ENCODE data around the gene LKAAEAR1. TPM values are rescaled to one million over a fixed set of nuclear protein-coding genes. Genes with fewer than 3 reads are reported as not detected.
A peak's percentile ranks its signal among the peaks of the same experiment; 100 is the strongest.

Gene LKAAEAR1
- total RNA-seq, 1 experiment from 2014 or later = 1.7 TPM

DNA sequence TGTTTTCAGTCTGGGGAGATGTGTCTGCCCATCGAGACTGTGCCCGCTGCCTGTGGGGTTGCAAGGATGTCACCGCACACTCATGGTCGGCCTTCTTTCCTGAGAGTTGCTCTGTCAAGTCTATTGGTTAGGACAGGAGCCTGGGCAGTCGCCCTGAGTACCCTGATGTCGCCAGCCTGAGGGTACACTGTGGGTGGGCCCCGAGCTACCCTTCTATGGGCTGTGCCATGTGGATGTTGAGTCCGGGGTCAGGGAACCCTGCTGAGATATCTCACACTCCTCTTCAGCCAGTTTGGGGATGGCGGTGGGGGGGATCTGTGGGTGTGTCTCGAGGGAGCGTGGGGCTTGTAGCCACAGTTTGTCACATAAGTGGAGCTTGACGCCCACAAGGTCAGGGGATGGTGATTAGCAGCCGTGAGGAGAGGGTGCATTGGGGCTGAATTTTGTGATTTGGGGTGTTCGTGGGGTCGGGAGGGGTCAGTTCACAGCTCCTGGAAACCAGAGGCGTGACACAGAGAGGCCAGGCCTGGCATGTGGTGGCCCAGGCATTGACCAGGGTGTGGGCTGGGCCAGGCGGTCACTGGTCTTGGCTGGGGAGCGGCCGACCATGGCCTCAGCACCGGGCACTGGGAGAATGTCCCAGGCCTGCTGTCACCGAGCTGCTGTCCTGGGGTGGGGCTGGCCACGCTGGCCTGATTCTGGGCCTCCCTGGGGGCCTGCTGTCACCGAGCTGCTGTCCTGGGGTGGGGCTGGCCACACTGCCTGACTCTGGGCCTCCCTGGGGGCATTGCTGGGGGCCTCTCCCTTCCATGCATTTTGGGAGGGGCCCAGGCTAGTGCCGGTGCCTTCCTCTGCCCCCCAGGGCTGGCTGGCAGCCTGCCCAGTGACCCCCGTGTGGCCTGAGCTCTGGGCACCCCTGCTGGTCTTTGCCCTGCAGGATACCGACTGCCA lies 24.8 kb upstream of the LKAAEAR1 start:
- TF ChIP-seq PREB (CRISPR knock-in tag; IDR thresholded peaks at IDR 0.05; ENCODE audit: borderline replicate concordance) (no peak), USF1 (CRISPR knock-in tag; IDR thresholded peaks at IDR 0.05) (no peak), ZNF317 (CRISPR knock-in tag; IDR thresholded peaks at IDR 0.05; ENCODE audit: borderline replicate concordance, low read depth) (no peak), AFF4 (CRISPR knock-in tag; IDR thresholded peaks at IDR 0.05; ENCODE audit: borderline replicate concordance) (no peak), ARID4B (CRISPR knock-in tag; IDR thresholded peaks at IDR 0.05; ENCODE audit: borderline replicate concordance) (no peak), SMAD4 (CRISPR knock-in tag; IDR thresholded peaks at IDR 0.05) (no peak), ZNF423 (CRISPR knock-in tag; IDR thresholded peaks at IDR 0.05) (no peak), OVOL2 (CRISPR knock-in tag; IDR thresholded peaks at IDR 0.05; ENCODE audit: borderline replicate concordance) (no peak)
- TF ChIP-seq, protein P1, sequence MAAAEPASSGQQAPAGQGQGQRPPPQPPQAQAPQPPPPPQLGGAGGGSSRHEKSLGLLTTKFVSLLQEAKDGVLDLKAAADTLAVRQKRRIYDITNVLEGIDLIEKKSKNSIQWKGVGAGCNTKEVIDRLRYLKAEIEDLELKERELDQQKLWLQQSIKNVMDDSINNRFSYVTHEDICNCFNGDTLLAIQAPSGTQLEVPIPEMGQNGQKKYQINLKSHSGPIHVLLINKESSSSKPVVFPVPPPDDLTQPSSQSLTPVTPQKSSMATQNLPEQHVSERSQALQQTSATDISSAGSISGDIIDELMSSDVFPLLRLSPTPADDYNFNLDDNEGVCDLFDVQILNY (CRISPR knock-in tag; IDR thresholded peaks at IDR 0.05) = no peak
- TF ChIP-seq, protein P2, sequence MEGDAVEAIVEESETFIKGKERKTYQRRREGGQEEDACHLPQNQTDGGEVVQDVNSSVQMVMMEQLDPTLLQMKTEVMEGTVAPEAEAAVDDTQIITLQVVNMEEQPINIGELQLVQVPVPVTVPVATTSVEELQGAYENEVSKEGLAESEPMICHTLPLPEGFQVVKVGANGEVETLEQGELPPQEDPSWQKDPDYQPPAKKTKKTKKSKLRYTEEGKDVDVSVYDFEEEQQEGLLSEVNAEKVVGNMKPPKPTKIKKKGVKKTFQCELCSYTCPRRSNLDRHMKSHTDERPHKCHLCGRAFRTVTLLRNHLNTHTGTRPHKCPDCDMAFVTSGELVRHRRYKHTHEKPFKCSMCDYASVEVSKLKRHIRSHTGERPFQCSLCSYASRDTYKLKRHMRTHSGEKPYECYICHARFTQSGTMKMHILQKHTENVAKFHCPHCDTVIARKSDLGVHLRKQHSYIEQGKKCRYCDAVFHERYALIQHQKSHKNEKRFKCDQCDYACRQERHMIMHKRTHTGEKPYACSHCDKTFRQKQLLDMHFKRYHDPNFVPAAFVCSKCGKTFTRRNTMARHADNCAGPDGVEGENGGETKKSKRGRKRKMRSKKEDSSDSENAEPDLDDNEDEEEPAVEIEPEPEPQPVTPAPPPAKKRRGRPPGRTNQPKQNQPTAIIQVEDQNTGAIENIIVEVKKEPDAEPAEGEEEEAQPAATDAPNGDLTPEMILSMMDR (IDR thresholded peaks at IDR 0.05) = no peak
- Mint-ChIP-seq H3K27ac (no peak overlapping the region), H3K36me3 (no peaks in the 10 kb centered on the region), H3K4me1 (peaks cover 2% of the 10 kb centered on the region), H3K27me3 (ENCODE audit: low read depth) (peaks cover 2% of the 10 kb centered on the region), H3K4me3 (no peak overlapping the region), H3K9me3 (no peaks in the 10 kb centered on the region)
- ATAC-seq (no peak), DNase-seq (ENCODE audit: low spot score) (peak; percentile 7)
- ChIA-PET CTCF (interaction anchor here (1.9 kb wide), 1 partner anchor 25 kb away, joined by 7 read pairs; the partner anchor contains the start of gene LKAAEAR1), POLR2A (no interaction called here)

Data from WTC11 (cell line).